RWPE2 (cell line): ENCODE measurements around the gene MPPED1.

Experiments used
- ATAC-seq: fragments of 200-7000 bp; cut with Tn5 transposase; 3 replicates; pipeline ENCODE4 v1.9.1; 2021; ENCODE audit warnings: low read depth
- DNase-seq: peaks from one replicate; pipeline ENCODE4 v3.0.0-alpha.2; 2020; ENCODE audit warnings: low spot score
- H3K27ac ChIP-seq: fragments of 450-650 bp; 2 replicates; pipeline ENCODE4 v1.5.1; 2017; ENCODE audit warnings: mild to moderate bottlenecking; ENCODE audit not compliant: poor library complexity, severe bottlenecking
- H3K27me3 ChIP-seq: fragments of 250-450 bp; sonication (Bioruptor Pico); 2 replicates; pipeline ENCODE4 v1.5.1; 2021; ENCODE audit warnings: mild to moderate bottlenecking, moderate library complexity; ENCODE audit not compliant: insufficient read depth, poor library complexity, severe bottlenecking
- H3K36me3 ChIP-seq: fragments of 250-450 bp; sonication (Bioruptor Pico); 2 replicates; pipeline ENCODE4 v1.5.1; 2020; ENCODE audit warnings: low read depth, mild to moderate bottlenecking, moderate library complexity
- H3K4me1 ChIP-seq: fragments of 250-450 bp; sonication (Bioruptor Pico); 2 replicates; pipeline ENCODE4 v1.5.1; 2021; ENCODE audit warnings: mild to moderate bottlenecking, moderate library complexity; ENCODE audit not compliant: insufficient read depth, poor library complexity, severe bottlenecking
- H3K4me3 ChIP-seq: fragments of 250-450 bp; sonication (Bioruptor Pico); 2 replicates; pipeline ENCODE4 v1.5.1; 2021; ENCODE audit warnings: mild to moderate bottlenecking, moderate library complexity; ENCODE audit not compliant: severe bottlenecking
- H3K9me3 ChIP-seq: fragments of 250-450 bp; sonication (Bioruptor Pico); 2 replicates; pipeline ENCODE4 v1.5.1; 2021; ENCODE audit warnings: mild to moderate bottlenecking, moderate library complexity; ENCODE audit not compliant: severe bottlenecking
- TF ChIP-seq, protein P1 (sequence below): fragments of 450-650 bp; IDR thresholded peaks from one replicate; pipeline ENCODE4 v1.5.1; 2017; ENCODE audit warnings: mild to moderate bottlenecking, moderate library complexity; ENCODE audit not compliant: poor library complexity, severe bottlenecking

Gene MPPED1

DNA sequence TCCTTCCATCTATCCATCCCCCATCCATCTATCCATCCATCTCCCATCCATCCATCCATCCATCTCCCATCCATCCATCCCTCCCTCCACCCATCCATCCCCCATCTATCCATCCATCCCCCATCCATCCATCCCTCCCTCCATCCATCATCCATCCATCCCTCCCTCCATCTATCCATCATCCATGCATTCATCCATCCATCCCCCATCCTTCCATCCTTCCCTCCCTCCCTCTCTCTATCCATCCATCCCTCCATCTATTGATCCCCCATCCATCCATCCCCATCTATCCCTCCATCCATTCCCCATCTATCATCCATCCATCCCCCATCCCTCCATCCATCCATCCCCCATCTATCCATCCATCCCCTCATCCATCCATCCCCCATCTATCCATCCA is 96.7 kb downstream of the MPPED1 start:
- TF ChIP-seq, protein P1, sequence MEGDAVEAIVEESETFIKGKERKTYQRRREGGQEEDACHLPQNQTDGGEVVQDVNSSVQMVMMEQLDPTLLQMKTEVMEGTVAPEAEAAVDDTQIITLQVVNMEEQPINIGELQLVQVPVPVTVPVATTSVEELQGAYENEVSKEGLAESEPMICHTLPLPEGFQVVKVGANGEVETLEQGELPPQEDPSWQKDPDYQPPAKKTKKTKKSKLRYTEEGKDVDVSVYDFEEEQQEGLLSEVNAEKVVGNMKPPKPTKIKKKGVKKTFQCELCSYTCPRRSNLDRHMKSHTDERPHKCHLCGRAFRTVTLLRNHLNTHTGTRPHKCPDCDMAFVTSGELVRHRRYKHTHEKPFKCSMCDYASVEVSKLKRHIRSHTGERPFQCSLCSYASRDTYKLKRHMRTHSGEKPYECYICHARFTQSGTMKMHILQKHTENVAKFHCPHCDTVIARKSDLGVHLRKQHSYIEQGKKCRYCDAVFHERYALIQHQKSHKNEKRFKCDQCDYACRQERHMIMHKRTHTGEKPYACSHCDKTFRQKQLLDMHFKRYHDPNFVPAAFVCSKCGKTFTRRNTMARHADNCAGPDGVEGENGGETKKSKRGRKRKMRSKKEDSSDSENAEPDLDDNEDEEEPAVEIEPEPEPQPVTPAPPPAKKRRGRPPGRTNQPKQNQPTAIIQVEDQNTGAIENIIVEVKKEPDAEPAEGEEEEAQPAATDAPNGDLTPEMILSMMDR: no peak
- H3K27me3 ChIP-seq: no peaks in the 10 kb centered on the region
- no peak for ATAC-seq

DNA sequence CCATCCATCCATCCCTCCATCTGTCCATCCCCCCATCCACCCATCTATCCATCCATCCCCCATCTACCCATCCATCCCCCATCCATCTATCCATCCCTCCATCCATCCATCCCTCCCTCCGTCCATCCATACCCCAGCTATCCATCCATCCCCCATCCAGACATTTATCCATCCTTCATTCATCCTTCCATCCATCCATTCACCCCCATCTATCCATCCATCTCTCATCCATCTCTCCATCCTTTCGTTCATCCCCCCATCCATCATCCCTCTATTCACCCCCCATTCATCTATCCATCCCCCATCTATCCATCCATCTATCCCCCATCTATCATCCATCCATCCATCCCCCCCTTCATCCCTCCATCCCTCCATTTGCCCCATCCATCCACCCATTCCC is 97.5 kb downstream of the MPPED1 start:
- no peak for ATAC-seq
- no peak overlapping the region for H3K27ac ChIP-seq
- H3K4me3 ChIP-seq: no peak overlapping the region
- H3K4me1 ChIP-seq: peaks cover 11% of the 10 kb centered on the region
- no peaks in the 10 kb centered on the region for H3K36me3 ChIP-seq
- no peak for DNase-seq
- no peaks in the 10 kb centered on the region for H3K27me3 ChIP-seq
- no peaks in the 10 kb centered on the region for H3K9me3 ChIP-seq
- TF ChIP-seq, protein P1: no peak

More for the DNA sequence above, 96.7 kb downstream of the MPPED1 start:
- Histone ChIP-seq H3K9me3 (no peaks in the 10 kb centered on the region), H3K4me3 (no peak overlapping the region), H3K36me3 (no peaks in the 10 kb centered on the region), H3K4me1 (peaks cover 11% of the 10 kb centered on the region), H3K27ac (no peak overlapping the region)
- DNase-seq: no peak

DNA sequence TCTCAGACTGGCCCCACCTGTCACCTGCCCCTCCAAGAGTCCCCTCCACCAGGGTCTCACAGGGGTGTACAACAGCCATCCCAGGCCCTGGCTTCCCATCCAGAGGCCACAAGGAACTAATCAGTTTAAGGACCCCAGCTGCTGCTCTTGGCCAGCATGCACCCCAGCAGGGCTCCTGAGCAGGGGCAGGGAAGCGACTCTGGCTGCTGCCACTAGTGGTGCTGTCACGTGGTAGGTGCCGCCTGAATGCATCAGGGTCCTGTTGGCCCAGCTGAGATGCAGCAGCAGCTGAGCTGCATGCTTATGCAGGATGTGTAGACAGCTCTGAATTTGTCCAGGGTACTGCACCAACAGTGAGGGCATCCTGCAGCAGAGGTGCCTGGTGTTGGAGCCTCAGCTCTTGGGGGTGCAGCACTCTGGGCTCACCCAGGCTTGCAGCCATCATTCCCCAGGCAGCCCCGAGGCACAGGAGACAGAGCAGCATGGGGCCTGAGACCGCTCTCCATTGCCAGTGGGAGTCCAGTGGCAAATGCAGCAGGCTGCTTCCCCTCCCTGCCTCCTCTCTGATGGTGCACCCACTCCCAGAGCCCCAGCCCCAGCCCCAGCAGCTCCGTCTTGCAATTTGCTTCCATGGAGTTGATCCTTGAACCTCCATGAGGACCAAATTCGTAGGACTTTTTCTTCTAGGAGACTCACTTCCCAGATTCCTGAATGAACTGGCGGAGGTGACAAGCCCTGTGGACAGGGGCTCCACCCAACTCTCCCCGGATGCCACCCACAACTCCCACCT is 98.7 kb downstream of the MPPED1 start:
- TF ChIP-seq, protein P1: no peak
- Histone ChIP-seq H3K4me3 (no peak overlapping the region), H3K4me1 (peaks cover 11% of the 10 kb centered on the region), H3K27ac (no peak overlapping the region), H3K9me3 (no peaks in the 10 kb centered on the region), H3K27me3 (no peaks in the 10 kb centered on the region), H3K36me3 (no peaks in the 10 kb centered on the region)
- ATAC-seq: no peak
- DNase-seq: no peak

DNA sequence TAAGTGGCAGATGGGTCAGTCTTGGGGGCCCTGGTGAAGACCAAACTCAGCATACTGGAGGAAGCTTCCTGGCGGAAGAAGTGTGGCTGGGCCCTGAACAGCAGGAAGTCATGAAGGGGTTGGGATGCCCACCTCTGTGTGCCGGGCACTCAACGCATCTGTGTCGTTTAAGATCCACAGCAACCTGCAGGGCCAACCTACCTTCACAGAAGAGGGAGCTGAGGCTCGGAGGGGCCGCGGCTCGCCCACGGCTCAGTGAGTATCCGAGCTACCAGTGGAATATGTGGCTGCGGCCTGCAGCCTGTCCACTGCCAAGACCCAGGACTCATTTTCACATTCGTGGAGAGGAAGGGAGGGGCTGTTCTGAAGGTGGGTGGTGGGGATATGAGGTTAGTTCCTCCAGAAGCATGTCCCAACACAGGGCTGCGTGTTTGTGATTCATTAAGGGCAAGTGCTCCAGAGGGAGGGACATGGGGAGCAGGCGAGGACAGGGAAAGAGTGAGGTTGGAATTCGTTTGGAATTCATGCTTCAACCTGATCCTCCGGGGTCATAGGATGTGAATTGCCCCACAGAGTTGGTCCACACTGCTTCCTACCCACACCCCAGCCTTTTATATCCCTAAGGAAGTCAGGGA is 99.6 kb downstream of the MPPED1 start:
- TF ChIP-seq, protein P1: no peak
- no peak for DNase-seq
- peak; percentile 82 for ATAC-seq
- Histone ChIP-seq H3K27me3 (no peaks in the 10 kb centered on the region), H3K36me3 (no peaks in the 10 kb centered on the region), H3K9me3 (no peaks in the 10 kb centered on the region), H3K4me1 (peaks cover 11% of the 10 kb centered on the region), H3K4me3 (no peak overlapping the region), H3K27ac (peak overlapping the region; percentile 43)

DNA sequence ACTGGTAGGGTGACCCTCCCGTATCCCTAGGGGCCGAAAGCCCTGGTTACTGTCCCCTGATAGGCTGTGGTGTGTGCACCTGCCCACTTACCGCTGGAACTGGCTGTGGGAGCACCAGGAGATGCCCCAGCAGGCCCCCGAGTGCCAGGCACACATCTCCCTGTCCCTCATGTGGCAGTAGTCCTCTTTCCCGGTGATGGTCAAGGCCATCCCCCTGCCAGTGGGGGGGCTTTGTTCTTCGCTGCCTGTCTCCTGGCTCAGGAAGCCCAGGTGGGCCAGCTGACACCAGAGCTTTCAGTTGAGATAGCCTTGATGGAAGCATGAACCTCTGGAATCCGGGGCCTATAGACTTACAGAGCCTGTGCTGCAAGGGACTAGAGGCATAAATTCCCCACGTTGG is 100.5 kb downstream of the MPPED1 start:
- Histone ChIP-seq H3K27me3 (no peaks in the 10 kb centered on the region), H3K9me3 (no peaks in the 10 kb centered on the region), H3K4me1 (peaks cover 11% of the 10 kb centered on the region), H3K36me3 (no peaks in the 10 kb centered on the region), H3K4me3 (no peak overlapping the region), H3K27ac (peak overlapping the region; percentile 43)
- ATAC-seq: no peak
- DNase-seq: no peak
- TF ChIP-seq, protein P1: no peak
